ENCODE data around the gene GPC1.

GPC1 gene

GRCh38 chr2:240398661-240399267, 36.7 kb upstream of the GPC1 start:
- Histone ChIP-seq H3K27ac (ENCODE audit: low read length) (no peak overlapping the region), H4K20me1 (ENCODE audit: insufficient read depth, low read length) (no peaks in the 10 kb centered on the region), H3K4me1 (ENCODE audit: low read length) (no peaks in the 10 kb centered on the region), H3K9ac (ENCODE audit: low read length) (no peak overlapping the region), H3K9me3 (ENCODE audit: insufficient read depth, low read length) (no peaks in the 10 kb centered on the region), H3K79me2 (ENCODE audit: low read length) (no peaks in the 10 kb centered on the region), H3K4me2 (ENCODE audit: low read length) (no peak overlapping the region), H3K36me3 (replicated peaks; ENCODE audit: low read depth, low read length) (no peaks in the 10 kb centered on the region), H3K4me3 (ENCODE audit: low read length) (no peak overlapping the region), H3K27me3 (ENCODE audit: low read depth, low read length) (no peaks in the 10 kb centered on the region), H2AFZ (ENCODE audit: low read depth, low read length) (no peak overlapping the region)
- TF ChIP-seq, protein P1, sequence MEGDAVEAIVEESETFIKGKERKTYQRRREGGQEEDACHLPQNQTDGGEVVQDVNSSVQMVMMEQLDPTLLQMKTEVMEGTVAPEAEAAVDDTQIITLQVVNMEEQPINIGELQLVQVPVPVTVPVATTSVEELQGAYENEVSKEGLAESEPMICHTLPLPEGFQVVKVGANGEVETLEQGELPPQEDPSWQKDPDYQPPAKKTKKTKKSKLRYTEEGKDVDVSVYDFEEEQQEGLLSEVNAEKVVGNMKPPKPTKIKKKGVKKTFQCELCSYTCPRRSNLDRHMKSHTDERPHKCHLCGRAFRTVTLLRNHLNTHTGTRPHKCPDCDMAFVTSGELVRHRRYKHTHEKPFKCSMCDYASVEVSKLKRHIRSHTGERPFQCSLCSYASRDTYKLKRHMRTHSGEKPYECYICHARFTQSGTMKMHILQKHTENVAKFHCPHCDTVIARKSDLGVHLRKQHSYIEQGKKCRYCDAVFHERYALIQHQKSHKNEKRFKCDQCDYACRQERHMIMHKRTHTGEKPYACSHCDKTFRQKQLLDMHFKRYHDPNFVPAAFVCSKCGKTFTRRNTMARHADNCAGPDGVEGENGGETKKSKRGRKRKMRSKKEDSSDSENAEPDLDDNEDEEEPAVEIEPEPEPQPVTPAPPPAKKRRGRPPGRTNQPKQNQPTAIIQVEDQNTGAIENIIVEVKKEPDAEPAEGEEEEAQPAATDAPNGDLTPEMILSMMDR (IDR thresholded peaks at IDR 0.05; ENCODE audit: low read depth, low read length) = no peak
- TF ChIP-seq EZH2phosphoT487 (IDR thresholded peaks at IDR 0.05; ENCODE audit: low read depth) = no peak

DNA sequence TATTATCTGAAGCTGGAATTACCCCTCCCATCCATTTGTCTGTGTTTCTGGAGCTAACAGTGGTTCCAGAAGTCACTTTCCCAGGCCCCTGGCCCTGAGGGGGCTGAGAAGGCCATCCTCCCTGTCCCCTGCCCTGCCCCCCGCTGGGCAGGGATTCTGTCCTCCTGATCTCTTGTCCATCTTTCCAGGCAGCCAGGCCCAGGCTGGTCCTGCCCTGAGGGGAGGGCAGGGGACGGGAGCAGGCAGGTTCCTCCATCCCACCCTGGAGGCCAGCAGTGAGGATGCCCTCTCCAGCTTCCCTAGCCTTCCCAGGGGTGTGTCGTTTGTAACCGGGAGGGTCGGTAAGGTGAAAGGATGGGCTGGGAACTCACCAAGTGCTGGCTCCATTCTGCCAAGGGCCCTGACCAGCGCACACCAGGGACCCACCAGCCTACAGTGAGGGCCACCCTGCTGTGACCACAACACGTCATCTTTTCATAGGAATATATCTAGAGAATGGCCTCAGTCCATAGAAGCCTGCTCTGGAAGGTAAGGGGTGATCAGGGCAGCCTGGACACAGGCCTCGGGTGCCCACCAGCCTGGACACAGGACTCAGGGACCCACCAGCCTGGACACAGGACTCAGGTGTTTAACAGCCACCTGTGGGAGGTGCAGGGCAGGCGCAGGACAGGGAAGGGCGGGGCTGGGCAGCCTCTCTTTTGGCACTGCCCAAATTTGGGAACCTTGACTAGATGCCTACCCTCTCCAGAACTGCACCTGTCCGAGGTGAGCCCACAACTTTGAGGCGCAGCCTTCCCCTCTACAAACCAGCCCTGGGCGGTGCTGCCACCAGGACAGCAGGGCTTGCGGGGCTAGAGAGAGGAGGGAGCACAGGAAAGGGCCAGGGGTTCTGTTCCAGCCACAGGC, 35.8 kb upstream of the GPC1 start:
- no peaks in the 10 kb centered on the region for H3K27me3 ChIP-seq (ENCODE audit: low read depth, low read length)
- no peak overlapping the region for H3K27ac ChIP-seq (ENCODE audit: low read length)
- H3K9me3 ChIP-seq (ENCODE audit: insufficient read depth, low read length) = no peaks in the 10 kb centered on the region
- H2AFZ ChIP-seq (ENCODE audit: low read depth, low read length) = no peak overlapping the region
- no peaks in the 10 kb centered on the region for H3K79me2 ChIP-seq (ENCODE audit: low read length)
- no peak overlapping the region for H3K9ac ChIP-seq (ENCODE audit: low read length)
- no peaks in the 10 kb centered on the region for H4K20me1 ChIP-seq (ENCODE audit: insufficient read depth, low read length)
- H3K4me2 ChIP-seq (ENCODE audit: low read length) = no peak overlapping the region
- no peaks in the 10 kb centered on the region for H3K4me1 ChIP-seq (ENCODE audit: low read length)
- H3K36me3 ChIP-seq (replicated peaks; ENCODE audit: low read depth, low read length) = no peaks in the 10 kb centered on the region
- TF ChIP-seq EZH2phosphoT487 (IDR thresholded peaks at IDR 0.05; ENCODE audit: low read depth) = no peak
- TF ChIP-seq, protein P1 (IDR thresholded peaks at IDR 0.05; ENCODE audit: low read depth, low read length) = no peak
- H3K4me3 ChIP-seq (ENCODE audit: low read length) = no peak overlapping the region

DNA sequence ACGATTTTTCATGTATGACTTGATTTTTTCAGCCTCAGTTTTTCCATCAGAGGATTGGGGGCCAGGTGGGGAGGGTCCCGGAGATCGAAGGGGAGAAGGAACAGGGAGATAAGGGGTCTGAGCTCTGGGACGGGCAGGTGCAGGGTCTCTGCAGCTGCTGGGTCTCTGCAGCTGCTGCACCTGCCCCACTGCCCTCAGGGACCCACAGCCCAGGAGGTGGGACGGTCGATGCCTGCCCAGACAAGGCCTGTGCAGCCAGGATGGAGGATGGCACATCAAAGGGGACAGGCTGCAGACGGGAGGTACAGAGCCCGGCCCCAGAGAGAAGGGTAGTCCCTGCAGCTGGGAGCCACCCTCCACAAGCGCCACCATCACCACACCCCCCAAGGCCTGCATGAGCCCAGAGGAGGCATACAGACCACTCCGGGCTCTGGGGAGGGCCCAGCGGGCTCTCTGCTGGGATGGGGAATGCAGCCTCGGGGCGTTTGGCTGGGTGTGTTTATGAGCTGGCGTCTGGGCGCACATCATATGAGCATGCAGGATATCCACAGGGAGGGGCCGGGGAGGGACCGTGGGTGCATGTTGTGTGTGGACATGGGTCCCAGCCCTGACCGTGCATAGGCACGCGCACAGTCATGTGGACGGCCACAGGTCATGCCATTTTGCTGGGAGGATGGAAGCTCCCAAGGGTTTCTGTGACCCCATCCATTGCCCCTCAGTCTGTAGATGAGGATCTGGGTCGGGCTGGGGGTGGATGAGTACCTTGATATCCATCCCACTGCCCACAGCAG, 34.9 kb upstream of the GPC1 start:
- H4K20me1 ChIP-seq (ENCODE audit: insufficient read depth, low read length) = no peaks in the 10 kb centered on the region
- H3K36me3 ChIP-seq (replicated peaks; ENCODE audit: low read depth, low read length) = no peaks in the 10 kb centered on the region
- no peak overlapping the region for H2AFZ ChIP-seq (ENCODE audit: low read depth, low read length)
- no peaks in the 10 kb centered on the region for H3K27me3 ChIP-seq (ENCODE audit: low read depth, low read length)
- H3K27ac ChIP-seq (ENCODE audit: low read length) = no peak overlapping the region
- H3K79me2 ChIP-seq (ENCODE audit: low read length) = no peaks in the 10 kb centered on the region
- H3K9me3 ChIP-seq (ENCODE audit: insufficient read depth, low read length) = no peaks in the 10 kb centered on the region
- no peak overlapping the region for H3K4me3 ChIP-seq (ENCODE audit: low read length)
- TF ChIP-seq, protein P1 (IDR thresholded peaks at IDR 0.05; ENCODE audit: low read depth, low read length) = no peak
- TF ChIP-seq EZH2phosphoT487 (IDR thresholded peaks at IDR 0.05; ENCODE audit: low read depth) = no peak
- no peak overlapping the region for H3K4me2 ChIP-seq (ENCODE audit: low read length)
- no peaks in the 10 kb centered on the region for H3K4me1 ChIP-seq (ENCODE audit: low read length)
- H3K9ac ChIP-seq (ENCODE audit: low read length) = no peak overlapping the region

- Histone ChIP-seq H3K4me1 (ENCODE audit: low read length) (no peaks in the 10 kb centered on the region), H3K4me3 (ENCODE audit: low read length) (no peak overlapping the region), H4K20me1 (ENCODE audit: insufficient read depth, low read length) (no peaks in the 10 kb centered on the region), H3K79me2 (ENCODE audit: low read length) (no peaks in the 10 kb centered on the region), H3K27ac (ENCODE audit: low read length) (no peak overlapping the region), H3K4me2 (ENCODE audit: low read length) (no peak overlapping the region), H3K9me3 (ENCODE audit: insufficient read depth, low read length) (no peaks in the 10 kb centered on the region), H3K9ac (ENCODE audit: low read length) (no peak overlapping the region), H3K27me3 (ENCODE audit: low read depth, low read length) (no peaks in the 10 kb centered on the region), H3K36me3 (replicated peaks; ENCODE audit: low read depth, low read length) (no peaks in the 10 kb centered on the region), H2AFZ (ENCODE audit: low read depth, low read length) (no peak overlapping the region)
- TF ChIP-seq, protein P1 (IDR thresholded peaks at IDR 0.05; ENCODE audit: low read depth, low read length) = no peak
- no peak for TF ChIP-seq EZH2phosphoT487 (IDR thresholded peaks at IDR 0.05; ENCODE audit: low read depth)
These were observed 34.2 kb upstream of the GPC1 start for GRCh38 chr2:240401308-240401707.

Measured in OCI-LY3 (cell line).